GM19463 (cell line): ENCODE measurements around the gene GDF7.
A peak's percentile ranks its signal among the peaks of the same experiment; 100 is the strongest.
"Not testable (repeated sequence)": the region's sequence is repeated elsewhere in the genome, so short reads cannot be mapped to it uniquely, and the experiment has no call there.

ENCODE experiments used
- ATAC-seq: cut with Tn5 transposase; IDR thresholded peaks from one replicate; pipeline ENCODE4 v1.9.1; 2021; ENCODE audit warnings: mild to moderate bottlenecking, moderate library complexity; ENCODE audit not compliant: unreplicated experiment

Gene GDF7

GRCh38 chr2:20691076-20691734, 24.3 kb downstream of the GDF7 start:
- no peak for ATAC-seq

- no peak for ATAC-seq
Measured at GRCh38 chr2:20692081-20692480, 25.1 kb downstream of the GDF7 start.

- ATAC-seq = no peak
Measured at GRCh38 chr2:20693317-20693716, 26.4 kb downstream of the GDF7 start.

GRCh38 chr2:20696366-20696765, 29.4 kb downstream of the GDF7 start:
- ATAC-seq = no peak

- ATAC-seq = no peak
Measured at GRCh38 chr2:20697322-20697934, 30.5 kb downstream of the GDF7 start.

- peak; percentile 37 for ATAC-seq
Measured at GRCh38 chr2:20698916-20699613, 32.1 kb downstream of the GDF7 start.

GRCh38 chr2:20702563-20702962, 35.6 kb downstream of the GDF7 start:
- ATAC-seq = no peak

- ATAC-seq = no peak
Measured at GRCh38 chr2:20704886-20705285, 37.9 kb downstream of the GDF7 start.

GRCh38 chr2:20706217-20706616, 39.3 kb downstream of the GDF7 start:
- no peak for ATAC-seq

- no peak for ATAC-seq
Measured at GRCh38 chr2:20706786-20707185, 39.8 kb downstream of the GDF7 start.

GRCh38 chr2:20707601-20708000, 40.7 kb downstream of the GDF7 start:
- no peak for ATAC-seq

GRCh38 chr2:20711641-20712040, 44.7 kb downstream of the GDF7 start:
- ATAC-seq = not testable (repeated sequence)

- ATAC-seq = not testable (repeated sequence)
Measured at GRCh38 chr2:20713585-20713984, 46.6 kb downstream of the GDF7 start.

GRCh38 chr2:20714412-20714811, 47.5 kb downstream of the GDF7 start:
- ATAC-seq = not testable (repeated sequence)

- ATAC-seq = not testable (repeated sequence)
Measured at GRCh38 chr2:20716164-20716563, 49.2 kb downstream of the GDF7 start.

- ATAC-seq = no peak
Measured at GRCh38 chr2:20717641-20718040, 50.7 kb downstream of the GDF7 start.

- ATAC-seq = no peak
Measured at GRCh38 chr2:20722592-20723240, 55.8 kb downstream of the GDF7 start.

GRCh38 chr2:20723543-20723942, 56.6 kb downstream of the GDF7 start:
- no peak for ATAC-seq

GRCh38 chr2:20724500-20725053, 57.6 kb downstream of the GDF7 start:
- no peak for ATAC-seq

- ATAC-seq = no peak
Measured at GRCh38 chr2:20725782-20726181, 58.8 kb downstream of the GDF7 start.

GRCh38 chr2:20726913-20727312, 60.0 kb downstream of the GDF7 start:
- no peak for ATAC-seq
